HepG2 (cell line): ENCODE measurements around the gene KAZN. TPM values are rescaled to one million over a fixed set of nuclear protein-coding genes. Genes with fewer than 3 reads are reported as not detected.

Experiments used
- ATAC-seq: fragments of 200-7000 bp; cut with Tn5 transposase; 3 replicates; pipeline ENCODE4 v1.9.1; 2020; ENCODE audit warnings: mild to moderate bottlenecking, moderate library complexity
- BruUV-seq: library from RNA; stranded (reverse); fragments of 400-500 nt; replicated peaks from 2 replicates; lab custom pipeline; 2021; lab: Mats Ljungman, UMichigan
- CTCF ChIA-PET: fragments of 300-600 bp; formaldehyde crosslinking; extraction: SDS; loops from one replicate; lab custom pipeline; 2021; ENCODE audit warnings: low total read pairs, inconsistent platforms, low intra/inter-chr PET ratio; lab: Yijun Ruan, JAX
- POLR2A ChIA-PET: fragments of 350-600 bp; sonication (Branson Sonifier 250); formaldehyde crosslinking; loops from one replicate; lab custom pipeline; 2020; ENCODE audit warnings: antibody characterized with exemption, inconsistent platforms; lab: Yijun Ruan, JAX
- DNase-seq: peaks from one replicate; pipeline ENCODE4 v3.0.0-alpha.2; 2015; ENCODE audit warnings: low spot score
- FAIRE-seq: peaks from 3 replicates; lab custom pipeline; 2011; peaks lifted over from hg19 to GRCh38; lab: Jason Lieb, UNC
- H2AFZ ChIP-seq: one replicate; pipeline ENCODE4 v1.6.1; 2011; ENCODE audit warnings: low read length, inconsistent platforms
- H3K27ac ChIP-seq: fragments of 300-600 bp; 3 replicates; pipeline ENCODE4 v1.8.0; 2011; ENCODE audit warnings: mixed run types, mild to moderate bottlenecking, mixed read lengths, low read length, inconsistent platforms; ENCODE audit not compliant: insufficient read depth; ENCODE audit errors: extremely low read length
- H3K27me3 ChIP-seq, 2 experiments: fragments of 200-600 bp in 1 of 2; 2 replicates in 1 of 2; 3 replicates in 1 of 2; pipeline versions ENCODE4 v1.6.0 to v1.8.0; 2011; ENCODE audit warnings: low read length in 2 of 2, mild to moderate bottlenecking in 2 of 2, moderate library complexity in 2 of 2, inconsistent platforms in 1 of 2; ENCODE audit not compliant: insufficient read depth in 2 of 2, control insufficient read depth in 1 of 2
- H3K36me3 ChIP-seq, 2 experiments: fragments of 200-600 bp in 1 of 2; replicated peaks in 1 of 2; 2 replicates in 1 of 2; 3 replicates in 1 of 2; pipeline versions ENCODE4 v1.5.1 to v1.8.0; 2011; ENCODE audit warnings: low read length in 2 of 2, inconsistent platforms in 1 of 2; ENCODE audit not compliant: insufficient read depth in 2 of 2, control insufficient read depth in 1 of 2
- H3K4me1 ChIP-seq: 2 replicates; pipeline ENCODE4 v1.5.1; 2012; ENCODE audit warnings: low read length, inconsistent platforms; ENCODE audit not compliant: insufficient read depth
- H3K4me2 ChIP-seq: 2 replicates; pipeline ENCODE4 v1.6.0; 2011; ENCODE audit warnings: low read depth, low read length, inconsistent platforms
- H3K4me3 ChIP-seq, 3 experiments: fragments of 200-600 bp in 1 of 3; sonication (generic), shearing (Covaris generic) in 1 of 3; replicated peaks in 1 of 3; 2 replicates each; pipeline ENCODE4 v1.5.1; 2011 to 2016; ENCODE audit warnings: low read length in 3 of 3, inconsistent platforms in 2 of 3, low read depth in 2 of 3, mild to moderate bottlenecking in 2 of 3, control low read depth in 1 of 3, mixed read lengths in 1 of 3; ENCODE audit not compliant: insufficient read depth in 1 of 3
- H3K79me2 ChIP-seq: one replicate; pipeline ENCODE4 v1.6.1; 2011; ENCODE audit warnings: low read length, inconsistent platforms; ENCODE audit not compliant: insufficient read depth
- H3K9ac ChIP-seq: 2 replicates; pipeline ENCODE4 v1.6.0; 2011; ENCODE audit warnings: mild to moderate bottlenecking, low read depth, low read length, inconsistent platforms; ENCODE audit not compliant: insufficient read depth
- H3K9me3 ChIP-seq: 2 replicates; pipeline ENCODE4 v1.5.1; 2012; ENCODE audit warnings: mild to moderate bottlenecking, low read length
- H4K20me1 ChIP-seq: 2 replicates; pipeline ENCODE4 v1.6.0; 2011; ENCODE audit warnings: inconsistent platforms, mild to moderate bottlenecking, low read length, moderate library complexity; ENCODE audit not compliant: insufficient read depth
- ARNT ChIP-seq: fragments of 450-650 bp; IDR thresholded peaks from 2 replicates; pipeline ENCODE4 v1.6.1; 2017
- DNMT3B ChIP-seq: conservative IDR thresholded peaks from 2 replicates; pipeline ENCODE4 v1.6.1; 2016; ENCODE audit warnings: missing biosample characterization, control low read depth
- ESRRA ChIP-seq: sonication (generic); formaldehyde crosslinking; IDR thresholded peaks from 2 replicates; pipeline ENCODE4 v1.5.1; 2020; ENCODE audit warnings: mild to moderate bottlenecking, low read depth, missing genetic modification reagents
- FIP1L1 ChIP-seq: fragments of 200-400 bp; formaldehyde crosslinking; IDR thresholded peaks from 2 replicates; pipeline ENCODE4 v1.6.1; 2018; ENCODE audit warnings: low read depth, mild to moderate bottlenecking, low read length, moderate library complexity, borderline replicate concordance; ENCODE audit not compliant: insufficient read depth
- GMEB2 ChIP-seq: IDR thresholded peaks from 2 replicates; pipeline ENCODE4 v1.6.1; 2016; ENCODE audit warnings: missing biosample characterization, missing genetic modification reagents, low read depth
- HNF1B ChIP-seq: sonication (generic); formaldehyde crosslinking; IDR thresholded peaks from 2 replicates; pipeline ENCODE4 v1.5.1; 2020; ENCODE audit warnings: mild to moderate bottlenecking, moderate library complexity, missing genetic modification reagents
- JDP2 ChIP-seq: sonication (generic); formaldehyde crosslinking; IDR thresholded peaks from 2 replicates; pipeline ENCODE4 v1.8.1; 2022; ENCODE audit warnings: missing genetic modification reagents, borderline replicate concordance
- JUNB ChIP-seq: sonication (generic); formaldehyde crosslinking; IDR thresholded peaks from 2 replicates; pipeline ENCODE4 v1.8.0; 2022; ENCODE audit warnings: missing genetic modification reagents, mild to moderate bottlenecking, borderline replicate concordance
- PRDM15 ChIP-seq: sonication (generic); formaldehyde crosslinking; IDR thresholded peaks from 2 replicates; pipeline ENCODE4 v1.4.0; 2020; ENCODE audit warnings: missing genetic modification reagents
- ZBTB8A ChIP-seq: sonication (generic); formaldehyde crosslinking; IDR thresholded peaks from 2 replicates; pipeline ENCODE4 v1.4.0; 2020; ENCODE audit warnings: mild to moderate bottlenecking, low read depth, missing genetic modification reagents, borderline replicate concordance
- ZNF383 ChIP-seq: sonication (generic); formaldehyde crosslinking; IDR thresholded peaks from 2 replicates; pipeline ENCODE4 v1.4.0; 2020; ENCODE audit warnings: missing genetic modification reagents, mild to moderate bottlenecking, borderline replicate concordance
- ZNF501 ChIP-seq: sonication (generic); formaldehyde crosslinking; IDR thresholded peaks from 2 replicates; pipeline ENCODE4 v1.5.1; 2020; ENCODE audit warnings: mild to moderate bottlenecking, moderate library complexity, missing genetic modification reagents
- ZNF737 ChIP-seq: sonication (generic); formaldehyde crosslinking; IDR thresholded peaks from 2 replicates; pipeline ENCODE4 v1.5.0; 2020; ENCODE audit warnings: missing genetic modification reagents, mild to moderate bottlenecking, borderline replicate concordance
- ZNF75D ChIP-seq: sonication (generic); formaldehyde crosslinking; IDR thresholded peaks from 2 replicates; pipeline ENCODE4 v1.8.1; 2023; ENCODE audit warnings: missing genetic modification reagents, mild to moderate bottlenecking, borderline replicate concordance
- ZNF775 ChIP-seq: sonication (generic); formaldehyde crosslinking; IDR thresholded peaks from 2 replicates; pipeline ENCODE4 v1.4.0; 2020; ENCODE audit warnings: missing genetic modification reagents, mild to moderate bottlenecking, moderate library complexity, borderline replicate concordance
- WGBS: methylation state at CpG from one replicate; pipeline ENCODE4 v1.1.6; 2017; ENCODE audit warnings: low lambda C conversion rate; 5-methylcytosine and 5-hydroxymethylcytosine counted together
- in situ Hi-C: cut with HindIII; loops from 2 replicates; pipeline ENCODE4 v1.10.0; 2017; ENCODE audit warnings: low pct_unique_long_range_greater_than_20kb; ENCODE audit not compliant: extremely low pct_ligation_motif_present
- intact Hi-C: fragments of 100-400 bp; cut with micrococcal nuclease; formaldehyde crosslinking; loops from one replicate; pipeline ENCODE4 v1.10.0; 2022; ENCODE audit not compliant: unreplicated experiment
- polyA plus RNA-seq, 8 experiments: library from polyadenylated mRNA; depleted of rRNA in 3 of 8; stranded (reverse) in 7 of 8; unstranded in 1 of 8; fragments of >200 nt; fragmentation: Illumina TruSeq in 4 of 8; extraction: Trizol in 4 of 8; gene quantifications; 2 replicates each; pipeline versions ENCODE4 v1.2.1 to v1.2.3, GENCODE V29; 2011 to 2016; ENCODE audit warnings: low read depth in 4 of 8, missing spikeins in 1 of 8, mixed read lengths in 1 of 8; ENCODE audit not compliant: insufficient read depth in 1 of 8
- total RNA-seq, 5 experiments: library from RNA; depleted of rRNA; stranded (reverse); fragments of >200 nt; fragmentation: Illumina TruSeq; extraction: Trizol; gene quantifications; 2 replicates each; pipeline ENCODE4 v1.2.3, GENCODE V29; 2016; ENCODE audit warnings: low read depth in 1 of 5

Gene KAZN
- total and polyA plus RNA-seq, 2 of the 13 experiments (the other 11 are each of a cell fraction or from before 2014, with no cell fraction given) = 10.4 to 13.5 TPM

GRCh38 chr1:15011661-15012060 is 413.2 kb downstream of the KAZN start:
- H3K9ac ChIP-seq = no peak overlapping the region
- DNase-seq = no peak
- H3K27me3 ChIP-seq = no peaks in the 10 kb centered on the region
- H2AFZ ChIP-seq = no peak overlapping the region
- WGBS = 97% methylated on average over 8 of the region's 8 CpGs
- CTCF ChIA-PET = no interaction called here
- H4K20me1 ChIP-seq = no peaks in the 10 kb centered on the region
- no peak overlapping the region for H3K27ac ChIP-seq
- peaks cover 31% of the 10 kb centered on the region for H3K4me1 ChIP-seq
- FAIRE-seq = no peak
- no TSS peak for BruUV-seq
- H3K9me3 ChIP-seq = no peaks in the 10 kb centered on the region
- intact Hi-C loops (no loop called here), in situ Hi-C loops (no loop called here)
- H3K4me2 ChIP-seq = no peak overlapping the region
- H3K4me3 ChIP-seq = no peak overlapping the region
- H3K79me2 ChIP-seq = no peaks in the 10 kb centered on the region
- H3K36me3 ChIP-seq = peaks cover 4 to 32% of the 10 kb centered on the region in 2 experiments; a peak in 3 of 5 replicates
- POLR2A ChIA-PET = no interaction called here
- no peak for ATAC-seq
- TF ChIP-seq ZNF501 (CRISPR knock-in tag) = no peak
- TF ChIP-seq ZBTB8A = no peak
- TF ChIP-seq ZNF75D (CRISPR knock-in tag) = no peak
- TF ChIP-seq ZNF383 = no peak
- no peak for TF ChIP-seq PRDM15 (CRISPR knock-in tag)
- no peak for TF ChIP-seq FIP1L1
- TF ChIP-seq DNMT3B = no peak
- no peak for TF ChIP-seq ESRRA (CRISPR knock-in tag)
- TF ChIP-seq ZNF737 = no peak
- no peak for TF ChIP-seq GMEB2
- no peak for TF ChIP-seq JDP2 (CRISPR knock-in tag)
- no peak for TF ChIP-seq JUNB
- no peak for TF ChIP-seq HNF1B (CRISPR knock-in tag)
- TF ChIP-seq ARNT = no peak
- TF ChIP-seq ZNF775 (CRISPR knock-in tag) = no peak
